ENCODE results near the gene MTUS2. TPM values are rescaled to one million over a fixed set of nuclear protein-coding genes. Genes with fewer than 3 reads are reported as not detected.

The MTUS2 gene
- total RNA-seq, 1 experiment from 2014 or later: 0.10 TPM

DNA sequence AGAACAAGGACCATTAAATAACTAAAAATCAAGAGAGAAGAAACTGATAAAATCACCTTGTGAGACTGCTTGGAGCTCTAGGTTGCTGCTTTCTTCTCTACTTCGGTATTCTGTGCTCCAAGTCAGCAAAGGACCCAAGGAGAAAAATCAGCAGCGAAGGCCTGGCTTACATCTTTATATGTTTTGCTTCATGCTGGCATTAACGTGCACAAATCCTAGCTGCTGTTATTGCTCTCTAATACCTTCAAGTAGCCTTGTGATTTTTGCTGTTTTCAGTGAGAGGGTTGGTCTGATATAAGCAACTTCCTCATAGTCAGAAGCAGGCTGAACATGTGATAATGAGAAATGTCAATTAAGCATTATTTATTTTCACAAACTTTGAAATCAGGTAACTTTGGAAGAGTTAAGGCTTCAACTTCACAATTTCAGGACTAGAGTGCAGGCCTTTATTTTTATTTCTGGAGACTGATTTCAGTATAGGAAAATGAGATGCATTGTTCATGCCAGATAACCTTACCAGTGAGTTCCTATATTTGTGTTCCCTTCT, 410.2 kb downstream of the MTUS2 start:
- no peak for DNase-seq (ENCODE audit: low spot score)

DNA sequence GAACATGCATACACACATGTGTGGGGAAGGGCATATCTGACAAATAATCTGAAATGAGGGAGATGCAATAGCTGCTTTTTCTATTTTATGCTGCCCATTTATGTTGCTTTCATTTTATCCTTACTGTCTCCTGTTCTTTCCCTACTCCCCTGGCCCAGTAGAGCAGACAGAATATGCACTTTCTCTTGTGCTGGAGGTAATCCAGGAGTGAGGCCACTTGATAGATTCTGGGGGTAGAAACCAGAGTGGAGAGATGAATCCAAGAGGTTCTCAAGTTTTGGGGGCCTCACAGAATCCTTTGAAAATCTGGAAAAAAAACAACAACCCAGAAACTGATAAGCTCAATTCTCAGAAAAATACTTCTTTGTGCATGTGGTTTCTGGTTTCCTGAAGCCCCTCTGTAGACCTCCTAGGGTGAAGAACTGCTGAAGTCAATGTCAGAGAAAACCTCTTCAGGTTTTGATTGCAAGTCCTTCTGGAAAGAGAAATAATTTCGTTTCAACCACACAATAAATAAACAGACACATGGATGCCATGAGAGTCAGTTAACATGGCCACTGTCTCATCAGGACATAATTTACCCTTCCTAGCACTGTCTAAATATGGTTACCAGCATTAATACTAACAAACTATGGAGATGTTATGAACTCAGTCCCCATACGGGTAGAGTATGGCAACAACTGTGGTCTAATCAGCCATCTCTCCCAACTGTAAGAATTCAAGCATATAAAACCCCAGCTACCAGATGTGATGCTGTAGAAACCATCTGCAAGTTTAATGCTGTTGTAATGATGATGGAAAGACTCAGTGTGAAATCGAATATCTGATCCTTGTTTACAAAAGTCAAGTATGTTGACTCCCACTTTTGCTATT, 419.8 kb downstream of the MTUS2 start:
- DNase-seq (ENCODE audit: low spot score): no peak

DNA sequence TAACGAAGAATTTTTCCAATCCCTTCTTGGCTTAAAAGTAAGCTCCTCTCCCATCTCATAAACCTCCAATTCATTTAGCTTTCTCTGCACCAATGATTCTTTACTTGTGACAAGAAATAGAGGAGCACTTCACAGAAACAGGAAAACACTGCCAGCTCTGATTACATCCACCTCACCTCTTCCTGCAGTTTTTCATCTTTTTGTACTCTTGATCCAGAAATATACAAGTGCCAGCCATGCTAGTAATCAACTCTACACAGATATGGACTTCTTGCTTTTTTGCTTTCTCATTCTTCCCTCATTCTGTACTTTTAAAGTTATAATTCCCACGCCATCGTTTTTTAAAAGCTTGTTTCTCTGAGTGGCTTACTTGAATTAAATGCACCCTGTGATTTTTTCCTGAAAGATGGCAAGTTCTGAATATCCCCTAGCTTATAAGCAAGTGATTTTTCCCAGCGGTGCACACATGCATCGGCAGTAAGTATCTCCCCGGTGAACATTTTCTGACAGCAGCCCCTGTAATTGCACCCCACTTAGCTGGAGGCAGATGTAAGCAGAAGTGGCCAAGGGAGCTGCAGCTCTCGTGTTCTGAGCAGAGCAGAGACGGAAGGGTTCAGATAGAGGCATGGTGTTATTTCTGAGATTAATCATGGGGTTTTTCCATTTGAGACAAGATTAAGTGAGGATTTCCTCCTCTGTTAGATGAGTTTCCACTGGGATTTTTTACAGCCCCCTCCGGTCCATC, 434.7 kb downstream of the MTUS2 start:
- DNase-seq (ENCODE audit: low spot score): no peak

DNA sequence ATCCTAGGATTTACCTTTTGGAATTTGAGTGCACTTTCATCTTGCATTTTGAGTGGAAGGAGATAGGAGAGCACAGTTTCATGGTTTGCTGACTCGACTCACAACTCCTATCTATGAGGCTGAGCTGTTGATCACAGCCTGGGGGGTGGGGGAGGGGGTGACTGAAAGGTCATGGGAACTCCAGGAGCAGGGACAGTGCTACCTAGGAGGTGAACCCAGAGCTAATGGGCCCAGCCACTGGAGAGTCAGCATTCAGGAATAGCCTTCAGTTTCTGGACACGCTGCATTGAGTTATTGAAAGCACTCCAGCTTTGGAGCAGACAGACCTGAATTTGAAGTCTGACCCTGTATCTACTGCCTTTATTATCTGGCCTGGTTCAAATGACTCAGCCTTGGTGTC, 435.4 kb downstream of the MTUS2 start:
- DNase-seq (ENCODE audit: low spot score): no peak

DNA sequence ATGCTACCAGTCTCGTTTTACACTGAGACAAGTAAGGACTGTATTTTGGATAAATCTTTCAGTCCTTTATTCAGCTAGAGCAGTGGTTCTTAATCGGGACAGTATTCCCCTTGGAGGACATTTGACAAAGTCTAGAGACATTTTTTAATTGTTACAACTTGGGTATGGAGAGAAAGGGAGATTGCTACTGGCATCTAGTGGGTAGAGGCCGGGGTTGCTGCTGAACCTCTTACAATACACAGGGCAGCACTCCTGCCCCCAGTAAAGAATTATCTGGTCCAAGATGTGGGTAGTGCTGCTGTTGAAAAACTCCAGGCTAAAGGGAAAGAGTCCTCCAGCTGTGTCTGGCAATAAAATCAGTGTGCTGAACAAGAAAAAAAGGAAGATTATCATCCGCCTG, 440.5 kb downstream of the MTUS2 start:
- no peak for DNase-seq (ENCODE audit: low spot score)

DNA sequence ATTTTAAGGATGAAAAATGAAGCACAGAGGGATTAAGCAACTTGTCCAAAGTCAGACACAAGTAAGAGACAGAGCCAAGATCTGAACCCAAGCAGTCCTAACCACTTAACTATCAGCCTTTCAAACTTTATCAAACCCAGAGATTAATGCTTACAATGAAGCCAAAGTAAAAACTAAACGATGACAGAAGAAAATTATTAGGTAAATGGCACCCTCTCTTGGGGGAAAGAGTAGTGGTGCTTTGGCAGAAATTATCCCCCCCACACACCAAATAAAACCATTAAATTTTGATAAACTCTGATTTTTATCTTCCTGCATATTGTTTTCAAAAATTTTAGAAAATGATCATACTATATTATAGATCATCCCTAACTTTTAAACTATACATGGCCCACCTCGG, 446.1 kb downstream of the MTUS2 start:
- DNase-seq (ENCODE audit: low spot score): no peak

DNA sequence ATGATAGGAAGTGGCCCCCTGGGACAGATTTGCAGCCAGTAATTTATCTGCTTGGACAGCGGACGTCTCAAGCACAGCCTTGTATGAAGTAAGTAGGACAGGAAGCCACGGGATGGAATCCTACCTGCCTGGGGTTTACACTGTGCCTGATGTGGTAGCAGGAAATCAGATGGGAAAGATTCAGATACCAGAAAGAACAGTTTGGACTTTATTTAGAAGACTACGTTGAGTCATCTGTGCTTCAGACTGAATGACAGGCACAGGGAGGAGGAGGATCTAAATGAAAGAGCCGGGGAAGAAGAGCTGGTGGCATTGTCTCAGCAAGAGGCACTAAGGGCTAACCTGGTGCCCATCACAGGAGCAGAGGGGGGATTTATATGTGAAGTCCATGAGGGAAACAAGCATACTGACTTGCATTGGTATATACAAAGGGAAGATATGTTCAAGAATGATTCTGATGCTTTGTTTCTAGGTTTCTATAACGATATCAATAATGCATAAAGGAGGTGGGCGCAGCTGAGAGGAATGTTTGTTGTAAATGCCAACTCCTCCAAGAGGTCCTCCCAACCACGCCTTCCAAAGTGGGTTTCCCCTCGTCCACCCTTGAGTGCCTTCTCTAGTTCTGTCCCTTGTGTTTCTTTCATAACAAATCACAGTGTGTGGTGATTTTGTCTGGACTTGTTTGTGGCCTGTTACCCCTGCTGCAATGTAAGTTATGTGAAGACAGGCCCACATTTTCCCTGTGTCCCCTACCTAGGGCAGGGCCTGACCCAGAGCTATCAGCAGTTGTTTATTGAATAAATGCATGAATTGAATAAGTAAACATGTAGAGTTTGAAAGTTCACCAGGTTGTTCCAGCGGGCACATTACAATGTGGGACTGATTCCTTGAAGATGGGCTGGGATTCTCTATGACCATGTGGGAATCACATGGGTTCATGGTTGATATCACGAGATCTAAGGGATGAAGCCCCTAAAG, 446.9 kb downstream of the MTUS2 start:
- no peak for DNase-seq (ENCODE audit: low spot score)

DNA sequence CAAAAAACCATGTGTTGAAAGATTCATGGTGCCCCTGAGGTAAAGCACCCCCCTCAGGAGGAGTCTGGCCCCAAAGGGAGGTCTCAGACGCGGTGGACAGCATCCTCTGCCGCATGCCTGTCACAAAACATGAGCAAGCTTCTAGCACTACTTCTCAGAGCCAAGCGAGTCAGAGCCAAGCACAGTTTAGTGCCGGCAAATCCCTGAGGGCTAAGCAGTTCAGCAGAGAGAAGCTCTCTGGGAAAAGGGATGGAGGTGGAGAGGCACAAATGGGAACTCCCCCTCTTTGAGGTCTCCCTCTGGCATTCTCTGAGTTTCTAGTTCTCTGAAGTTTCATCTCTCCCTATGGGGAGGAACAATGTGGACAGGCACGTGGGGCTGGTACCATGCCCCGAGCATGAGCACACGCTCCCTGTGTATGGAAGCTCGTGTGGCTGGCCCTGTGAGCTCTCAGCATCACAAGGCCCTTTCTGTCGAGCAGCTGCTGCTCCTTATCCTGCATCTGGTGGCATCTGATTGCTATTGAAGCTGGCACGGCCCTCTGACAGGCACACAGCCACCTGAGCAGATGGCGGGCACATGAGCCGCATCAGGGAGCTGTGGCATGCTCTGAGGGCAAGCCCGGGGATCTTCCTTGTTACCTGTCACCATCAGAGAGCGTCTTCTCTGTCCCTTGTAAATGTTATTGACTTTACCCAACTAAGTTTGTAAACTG, 450.3 kb downstream of the MTUS2 start:
- DNase-seq (ENCODE audit: low spot score): no peak

DNA sequence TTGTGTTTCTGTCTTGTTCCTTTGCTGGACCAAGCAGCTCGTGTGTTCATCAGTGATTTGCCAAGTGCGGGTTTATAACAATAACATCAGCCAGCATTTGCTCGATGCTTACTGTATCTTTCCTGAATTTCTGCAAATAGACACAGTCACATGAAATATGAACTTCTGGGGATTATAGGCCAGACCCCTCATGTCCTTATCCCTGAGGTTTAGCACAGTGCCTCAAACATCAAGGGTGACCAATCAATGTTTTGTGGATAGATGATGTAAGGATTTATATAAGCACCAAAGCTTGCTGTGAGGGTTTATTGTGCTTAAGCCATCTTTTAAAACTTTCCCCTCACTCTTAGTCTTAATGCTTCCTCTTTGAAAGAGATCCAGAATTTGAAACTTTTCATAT, 451.5 kb downstream of the MTUS2 start:
- DNase-seq (ENCODE audit: low spot score): no peak

DNA sequence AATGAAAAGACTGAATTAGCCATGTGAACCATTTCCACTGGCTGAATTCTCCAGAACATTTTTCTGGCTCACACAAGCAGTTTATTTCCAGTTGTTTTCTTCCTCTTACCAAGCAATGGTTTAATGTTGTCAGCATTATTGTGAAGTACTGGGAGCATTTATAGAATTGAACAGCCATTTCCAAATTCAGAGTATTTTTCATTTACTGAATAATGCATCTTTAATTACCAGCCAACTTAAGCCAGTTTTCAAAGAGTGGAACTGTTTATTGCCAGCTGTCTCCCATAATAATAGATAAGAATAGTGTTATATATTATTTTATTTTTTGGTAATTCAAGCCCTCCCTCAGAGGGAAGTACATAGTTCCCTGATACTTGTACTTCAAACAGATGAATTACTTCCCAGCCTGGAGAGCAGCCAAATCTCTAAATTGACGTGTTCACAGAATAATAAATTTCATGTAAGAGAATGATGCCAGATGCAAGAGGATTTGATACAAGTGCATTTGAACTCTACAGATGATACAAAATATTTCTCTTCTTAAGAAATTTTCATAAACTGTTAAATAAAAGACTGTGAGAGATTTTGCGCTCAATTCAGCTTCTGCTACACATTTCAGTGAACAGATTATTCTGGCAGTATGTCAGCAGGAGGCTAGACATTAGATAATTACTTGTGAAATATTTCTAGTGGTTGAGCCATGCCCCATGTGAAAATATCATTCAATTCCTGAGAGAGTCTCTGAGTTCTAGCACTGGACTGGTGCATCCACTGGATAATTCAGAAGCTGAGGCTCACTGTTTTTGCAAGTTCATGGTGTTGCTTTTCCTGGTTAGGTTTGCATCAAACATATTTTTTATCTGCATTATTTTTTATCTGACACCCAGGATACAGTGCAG, 459.5 kb downstream of the MTUS2 start:
- DNase-seq (ENCODE audit: low spot score): no peak

DNA sequence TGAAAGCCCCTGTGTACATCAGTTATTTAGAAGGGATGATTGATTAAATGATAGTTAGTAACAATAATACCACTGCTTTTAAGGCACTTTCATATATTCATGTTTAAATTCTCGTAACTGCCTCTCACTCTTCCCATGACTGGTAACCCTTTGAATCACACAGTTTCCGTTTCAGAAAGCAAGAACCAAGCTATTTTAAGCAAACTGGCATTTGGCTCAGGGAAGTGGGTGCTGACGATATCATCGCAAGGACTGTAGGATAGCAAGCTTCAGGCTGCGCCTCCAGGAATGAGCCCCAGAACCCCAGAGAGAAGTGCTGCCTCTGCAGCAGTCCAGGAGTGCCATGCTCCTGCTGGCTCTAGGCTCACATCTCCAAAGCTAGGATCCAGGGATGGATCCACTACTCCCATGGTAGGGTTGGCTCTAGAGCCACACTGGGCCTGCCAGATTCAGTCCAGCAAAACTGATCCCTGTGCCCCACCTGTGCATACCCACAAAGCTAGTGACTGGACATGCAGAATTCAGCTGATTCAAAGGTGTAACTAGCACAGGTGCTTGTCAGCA, 461.9 kb downstream of the MTUS2 start:
- no peak for DNase-seq (ENCODE audit: low spot score)

DNA sequence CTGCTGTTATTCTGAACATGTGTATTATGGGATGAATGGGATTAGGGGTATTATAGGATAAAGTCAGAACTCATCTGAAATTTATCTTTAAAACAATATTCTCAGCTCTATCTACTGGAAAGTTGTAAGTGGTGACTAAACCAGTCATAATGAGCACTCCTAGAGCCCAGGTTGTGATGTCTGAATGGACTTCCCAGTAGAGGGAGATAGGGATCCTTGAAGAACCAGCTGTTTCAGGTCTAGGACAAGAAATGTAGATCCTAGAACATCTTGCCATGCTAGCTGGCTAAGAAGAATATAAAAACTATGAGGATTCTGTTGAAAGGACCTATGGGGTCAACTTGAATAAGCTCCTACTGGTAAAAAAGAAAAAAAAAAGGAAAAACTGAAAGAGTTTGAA, 464.6 kb downstream of the MTUS2 start:
- no peak for DNase-seq (ENCODE audit: low spot score)

DNA sequence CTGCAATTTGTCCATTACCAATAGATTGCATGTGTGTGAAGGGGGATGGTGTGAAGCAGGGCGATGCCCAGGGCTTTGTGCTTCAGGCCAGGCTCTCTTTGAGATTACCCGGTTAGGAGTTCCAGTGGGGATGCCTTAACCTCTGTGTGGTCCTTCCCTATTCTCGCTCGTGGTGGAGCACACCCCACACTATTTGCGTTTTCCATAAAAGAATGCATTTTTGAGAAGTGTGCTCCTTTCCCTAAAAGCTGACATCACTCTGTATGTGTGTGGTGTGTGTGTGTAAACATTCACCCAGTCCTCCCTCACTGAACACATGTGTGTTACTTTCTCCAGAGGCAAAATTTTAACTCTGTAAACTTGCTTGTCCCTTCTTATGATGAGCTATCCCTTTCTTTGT, 467.1 kb downstream of the MTUS2 start:
- DNase-seq (ENCODE audit: low spot score): no peak

DNA sequence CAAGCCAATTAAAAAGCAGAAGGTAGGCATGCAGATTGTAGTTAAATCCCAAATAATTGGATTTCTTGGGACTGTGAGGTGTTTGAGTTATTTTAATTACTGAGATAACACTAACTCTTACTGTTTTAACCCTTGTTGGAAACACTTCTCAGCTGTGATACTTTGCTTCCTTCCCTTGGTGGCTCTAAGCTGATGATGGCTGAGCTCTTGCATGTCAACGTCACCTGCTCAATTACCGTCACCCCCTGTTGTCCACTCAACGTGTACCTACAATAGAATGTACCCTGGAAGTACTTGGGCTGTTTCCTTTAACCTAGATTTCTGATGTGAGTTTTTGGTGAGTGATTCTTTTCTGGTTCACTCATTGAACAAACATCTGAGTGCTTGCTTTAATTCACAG, 471.9 kb downstream of the MTUS2 start:
- no peak for DNase-seq (ENCODE audit: low spot score)

DNA sequence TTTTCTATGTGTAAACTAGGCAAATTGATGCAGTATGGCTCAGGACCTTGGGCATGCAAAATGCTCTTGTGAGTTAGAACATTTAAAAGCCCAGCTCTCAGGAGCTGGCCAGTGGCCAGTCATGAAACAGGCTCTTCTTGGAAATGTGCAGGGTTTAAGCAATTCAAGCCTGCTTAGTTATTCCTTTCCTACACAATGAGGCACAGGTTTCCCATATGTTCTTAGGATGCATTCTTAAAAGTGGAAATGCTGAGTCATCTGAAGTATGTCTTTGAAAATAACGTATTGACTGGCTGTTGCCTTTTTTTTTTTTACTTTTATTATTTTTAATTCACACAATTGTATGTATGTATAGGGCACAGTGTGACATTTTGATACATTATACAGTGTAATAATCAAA, 474.7 kb downstream of the MTUS2 start:
- no peak for DNase-seq (ENCODE audit: low spot score)

DNA sequence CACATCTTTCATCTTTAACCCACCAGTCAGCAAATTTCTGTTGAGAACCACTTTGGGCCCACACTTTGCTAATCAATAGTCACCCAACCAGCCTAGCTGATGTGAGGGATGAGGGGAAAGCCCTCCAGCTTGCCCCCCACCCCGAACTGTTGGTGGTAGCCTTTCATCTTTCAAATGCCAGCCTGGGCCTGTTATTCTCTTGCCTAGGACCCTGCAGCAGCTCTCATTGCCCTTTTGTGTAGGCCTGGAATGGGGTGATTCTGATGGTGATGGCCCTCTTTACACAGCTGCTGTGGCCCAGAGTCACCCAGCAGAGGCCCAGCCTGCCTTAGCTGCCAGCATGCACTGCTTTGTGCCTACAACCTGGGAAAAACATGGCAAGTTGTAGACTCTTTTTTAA, 480.9 kb downstream of the MTUS2 start:
- DNase-seq (ENCODE audit: low spot score): no peak

DNA sequence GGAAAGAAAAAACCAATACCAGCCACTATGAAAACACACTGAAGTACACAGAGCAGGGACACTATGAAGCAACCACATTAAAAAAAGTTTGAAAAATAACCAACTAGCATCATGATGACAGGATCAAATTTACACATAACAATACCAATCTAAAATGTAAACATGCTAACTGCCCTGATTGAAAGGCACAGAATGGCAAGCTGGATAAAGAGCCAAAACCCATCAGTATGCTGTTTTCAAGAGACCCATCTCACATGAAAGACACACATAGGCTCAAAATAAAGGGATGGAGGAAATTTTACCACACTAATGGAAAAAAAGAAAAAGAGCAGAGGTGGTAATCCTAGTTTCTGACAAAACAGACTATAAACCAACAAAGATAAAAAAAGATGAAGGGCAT, 484.0 kb downstream of the MTUS2 start:
- no peak for DNase-seq (ENCODE audit: low spot score)

DNA sequence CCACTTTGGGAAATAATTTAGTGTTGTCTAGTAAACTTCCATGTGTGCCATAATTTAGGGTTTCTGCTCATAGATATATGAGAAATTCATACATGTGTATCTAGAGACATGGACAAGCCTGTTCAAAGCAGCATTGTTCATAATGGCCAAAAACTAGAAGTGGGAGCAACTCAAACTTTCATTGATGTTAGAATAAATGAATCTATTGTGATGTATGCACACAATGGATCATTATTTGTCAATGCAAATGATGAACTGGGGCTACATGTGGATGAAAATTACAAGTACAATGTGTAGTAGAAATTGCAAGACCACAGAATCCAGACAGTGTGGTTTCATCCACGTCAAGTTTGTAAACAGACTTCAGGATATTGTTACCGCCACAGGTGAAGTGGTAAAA, 490.7 kb downstream of the MTUS2 start:
- DNase-seq (ENCODE audit: low spot score): no peak

DNA sequence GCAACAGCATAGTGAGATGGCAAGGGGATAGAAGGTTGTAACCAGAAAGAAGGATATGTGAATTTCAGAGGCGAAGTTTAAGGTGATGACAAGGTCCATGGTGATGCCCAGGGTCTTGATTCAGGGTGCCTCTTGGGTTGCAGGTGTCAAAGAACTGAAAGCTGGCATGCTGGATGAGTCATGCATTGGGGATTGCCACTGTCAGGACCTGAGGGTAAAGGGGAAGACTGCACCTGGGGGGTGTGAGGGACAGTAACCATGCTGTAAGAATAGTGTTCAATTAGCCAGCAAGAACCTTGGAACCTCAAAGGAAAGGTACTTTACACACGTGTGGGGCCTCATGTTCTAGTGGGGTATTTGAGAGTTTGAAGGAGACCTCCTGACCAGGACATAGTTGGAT, 495.7 kb downstream of the MTUS2 start:
- DNase-seq (ENCODE audit: low spot score): no peak

DNA sequence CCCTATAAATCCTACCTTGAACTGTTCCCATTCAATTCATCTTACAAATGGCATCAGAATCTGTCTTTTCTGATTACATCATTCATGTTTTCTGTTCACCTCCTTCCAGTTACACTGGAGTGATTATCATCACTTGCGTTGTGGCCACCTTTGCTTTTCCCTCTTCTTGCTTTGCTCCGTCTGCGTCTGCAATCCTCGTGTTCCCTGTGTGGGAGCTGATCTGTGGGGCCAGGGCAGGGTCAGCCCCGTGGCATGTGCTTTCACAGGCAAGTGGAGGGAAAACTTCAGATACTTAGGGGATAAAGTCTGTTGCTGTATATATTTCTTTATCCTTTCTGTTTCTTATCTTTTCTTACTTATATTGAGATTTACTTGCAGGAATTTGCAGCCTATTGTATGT, 497.7 kb downstream of the MTUS2 start:
- no peak for DNase-seq (ENCODE audit: low spot score)
